Psoas muscle (tissue), 8 donors: ENCODE measurements around the gene KIAA0513. TPM values are rescaled to one million over a fixed set of nuclear protein-coding genes. Genes with fewer than 3 reads are reported as not detected.

Experiments used
- ATAC-seq, 4 donors: fragments of 200-7000 bp; cut with Tn5 transposase; one replicate each; pipeline ENCODE4 v1.9.1; 2020; ENCODE audit warnings: moderate library complexity in 3 of 4, mild to moderate bottlenecking in 2 of 4
- DNase-seq, 2 donors: peaks; one replicate each; pipeline ENCODE4 v3.0.0-alpha.2; 2020
- H3K27ac ChIP-seq: fragments of 200-600 bp; one replicate; pipeline ENCODE4 v1.8.0; 2022
- H3K27me3 ChIP-seq, 3 donors: fragments of 200-600 bp in 1 of 3; one replicate each; pipeline versions ENCODE4 v1.6.1 to v1.8.0; 2013 to 2022; ENCODE audit warnings: low read length in 2 of 3, mild to moderate bottlenecking in 2 of 3, moderate library complexity in 1 of 3; ENCODE audit not compliant: insufficient read depth in 3 of 3
- H3K36me3 ChIP-seq, 2 donors: fragments of 200-600 bp in 1 of 2; one replicate each; pipeline versions ENCODE4 v1.6.1 to v1.8.0; 2013 to 2022; ENCODE audit warnings: low read depth in 1 of 2, mild to moderate bottlenecking in 1 of 2, moderate library complexity in 1 of 2; ENCODE audit not compliant: insufficient read depth in 1 of 2
- H3K4me1 ChIP-seq: fragments of 200-600 bp; one replicate; pipeline ENCODE4 v1.8.0; 2022
- H3K4me3 ChIP-seq: fragments of 200-600 bp; one replicate; pipeline ENCODE4 v1.8.0; 2022; ENCODE audit warnings: mild to moderate bottlenecking
- H3K9me3 ChIP-seq: fragments of 200-600 bp; one replicate; pipeline ENCODE4 v1.8.0; 2022
- WGBS, 3 donors: extraction: QIAGEN DNeasy Blood & Tissue Kit; methylation state at CpG; one replicate each; pipeline versions ENCODE4 v1.1.6 to v1.1.7; 2013; 5-methylcytosine and 5-hydroxymethylcytosine counted together
- intact Hi-C, 2 donors: fragments of 100-400 bp; cut with DNase I; formaldehyde crosslinking; loops; one replicate each; pipeline versions ENCODE4 v1.11.0 to v1.14.2; 2022
- polyA plus RNA-seq, 3 donors: library from polyadenylated mRNA; stranded (reverse); fragments of 200-250 nt; gene quantifications; one replicate each; pipeline ENCODE4 v1.2.3, GENCODE V29; 2013
- total RNA-seq, 4 donors: library from RNA; stranded (reverse); fragmentation: NEBNext Ultra II Directional in 2 of 4; extraction: Animal tissue kit (Norgen Biotek cat#: 25700) in 2 of 4; gene quantifications; one replicate each; pipeline versions ENCODE4 v1.2.1 to v1.2.4, GENCODE V29; 2021 to 2023
- TF ChIP-seq, protein P1 (sequence below): fragments of 200-600 bp; IDR thresholded peaks from one replicate; pipeline ENCODE4 v1.8.0; 2022; ENCODE audit warnings: antibody characterized with exemption
- donor health status: healthy with polysubstance abuse.
- donor health status: DM: no; HTN: no; CAD: no; lungs with moderate emphysema.
- donor health status: Bipolar disorder and iron deficiency.
- donor health status: healthy.
- donor health status: DM: yes; HTN: yes; CAD: no.
- donor health status: DM: no; HTN: no; CAD: no.
- donor health status: DM: no; HTN: no; CAD: no.
- donor health status: DM: yes; HTN: yes; CAD: no.

Gene KIAA0513
- total and polyA plus RNA-seq, 7 donors, result 3.6 to 18.2 (median 12.9) TPM

GRCh38 chr16:84985079-84986065 is 42.2 kb upstream of the KIAA0513 start:
- DNase-seq, result peak; percentile 46 to 81
- intact Hi-C loops, result loop anchor here in 1 of 2 donors (10.0 kb wide), 1 partner anchor 99 kb away; no protein-coding TSS in a partner anchor
- peaks cover 0 to 62% of the 10 kb centered on the region in 2 donors for H3K36me3 ChIP-seq
- H3K9me3 ChIP-seq, result no peaks in the 10 kb centered on the region
- H3K4me1 ChIP-seq, result peaks cover 50% of the 10 kb centered on the region
- no peak overlapping the region for H3K4me3 ChIP-seq
- 56 to 72% (median 64%) methylated on average over 15 of the region's 15 CpGs for WGBS, 3 donors
- TF ChIP-seq, protein P1, sequence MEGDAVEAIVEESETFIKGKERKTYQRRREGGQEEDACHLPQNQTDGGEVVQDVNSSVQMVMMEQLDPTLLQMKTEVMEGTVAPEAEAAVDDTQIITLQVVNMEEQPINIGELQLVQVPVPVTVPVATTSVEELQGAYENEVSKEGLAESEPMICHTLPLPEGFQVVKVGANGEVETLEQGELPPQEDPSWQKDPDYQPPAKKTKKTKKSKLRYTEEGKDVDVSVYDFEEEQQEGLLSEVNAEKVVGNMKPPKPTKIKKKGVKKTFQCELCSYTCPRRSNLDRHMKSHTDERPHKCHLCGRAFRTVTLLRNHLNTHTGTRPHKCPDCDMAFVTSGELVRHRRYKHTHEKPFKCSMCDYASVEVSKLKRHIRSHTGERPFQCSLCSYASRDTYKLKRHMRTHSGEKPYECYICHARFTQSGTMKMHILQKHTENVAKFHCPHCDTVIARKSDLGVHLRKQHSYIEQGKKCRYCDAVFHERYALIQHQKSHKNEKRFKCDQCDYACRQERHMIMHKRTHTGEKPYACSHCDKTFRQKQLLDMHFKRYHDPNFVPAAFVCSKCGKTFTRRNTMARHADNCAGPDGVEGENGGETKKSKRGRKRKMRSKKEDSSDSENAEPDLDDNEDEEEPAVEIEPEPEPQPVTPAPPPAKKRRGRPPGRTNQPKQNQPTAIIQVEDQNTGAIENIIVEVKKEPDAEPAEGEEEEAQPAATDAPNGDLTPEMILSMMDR, result no peak
- no peaks in the 10 kb centered on the region for H3K27me3 ChIP-seq
- ATAC-seq, result peak; percentile 68 to 82 (median 79)
- peak overlapping the region; percentile 86 for H3K27ac ChIP-seq

DNA sequence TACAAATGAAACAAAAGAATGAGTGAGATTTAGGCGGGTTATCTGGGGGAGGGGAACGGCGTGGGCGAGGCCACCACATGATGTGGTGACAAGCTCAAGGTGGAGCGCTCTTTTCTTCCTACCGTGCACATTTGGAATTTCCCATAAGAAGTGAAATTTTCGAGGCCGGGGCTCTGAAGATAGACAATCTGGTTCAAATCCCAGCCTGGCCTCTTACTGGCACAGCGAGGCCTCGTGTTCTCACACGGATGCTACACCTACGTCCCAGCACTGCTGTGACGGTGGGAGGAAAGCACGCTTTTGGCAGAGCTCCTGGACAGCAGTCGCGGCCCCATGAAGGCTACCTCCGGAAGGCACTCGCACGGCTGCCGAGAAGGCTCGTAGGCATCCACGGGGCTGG is 41.5 kb upstream of the KIAA0513 start:
- H3K4me1 ChIP-seq, result peaks cover 50% of the 10 kb centered on the region
- DNase-seq, result peak in 1 of 2 donors; percentile 53
- H3K36me3 ChIP-seq, result peaks cover 0 to 61% of the 10 kb centered on the region in 2 donors
- no peak overlapping the region for H3K4me3 ChIP-seq
- intact Hi-C loops, result loop anchor here in 1 of 2 donors (10.0 kb wide), 1 partner anchor 99 kb away; no protein-coding TSS in a partner anchor
- WGBS, 3 donors, result 81 to 95% (median 92%) methylated on average over 22 of the region's 22 CpGs
- H3K27me3 ChIP-seq, result no peaks in the 10 kb centered on the region
- TF ChIP-seq, protein P1, result no peak
- no peaks in the 10 kb centered on the region for H3K9me3 ChIP-seq
- H3K27ac ChIP-seq, result peak overlapping the region; percentile 86
- peak in 2 of 4 donors; percentile 16 to 18 for ATAC-seq

DNA sequence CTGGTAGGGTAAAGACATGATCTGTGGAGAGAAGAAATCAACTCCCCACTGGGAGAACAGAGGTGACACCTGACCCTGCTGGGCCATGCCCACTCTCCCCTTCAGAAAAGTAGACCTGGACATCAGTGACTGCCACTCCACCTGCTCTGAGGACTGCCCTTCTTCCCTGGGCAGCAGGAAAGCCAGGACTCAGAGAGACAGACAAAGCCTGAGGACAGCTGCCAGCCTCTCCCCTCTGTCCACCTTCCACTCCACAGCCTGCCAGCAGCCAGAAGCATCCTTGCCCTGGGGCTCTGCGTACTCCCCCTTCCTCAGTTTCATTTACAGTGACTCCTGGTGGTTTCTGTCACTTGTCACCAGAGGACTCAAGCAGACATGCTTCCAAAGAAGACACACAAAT is 40.7 kb upstream of the KIAA0513 start:
- H3K27me3 ChIP-seq, result no peaks in the 10 kb centered on the region
- H3K27ac ChIP-seq, result peak overlapping the region; percentile 86
- TF ChIP-seq, protein P1, result no peak
- intact Hi-C loops, result loop anchor here in 1 of 2 donors (10.0 kb wide), 1 partner anchor 98 kb away; no protein-coding TSS in a partner anchor
- peaks cover 50% of the 10 kb centered on the region for H3K4me1 ChIP-seq
- DNase-seq (peak in 1 of 2 donors; percentile 39), ATAC-seq (no peak)
- H3K9me3 ChIP-seq, result no peaks in the 10 kb centered on the region
- whole genome bisulfite sequencing, 3 donors, result 87 to 100% (median 92%) methylated on average over 1 of the region's 1 CpG
- no peak overlapping the region for H3K4me3 ChIP-seq
- H3K36me3 ChIP-seq, result peaks cover 0 to 54% of the 10 kb centered on the region in 2 donors

- intact Hi-C loops, result loop anchor here in 1 of 2 donors (10.0 kb wide), 1 partner anchor 96 kb away; no protein-coding TSS in a partner anchor
- ATAC-seq, result no peak
- TF ChIP-seq, protein P1, result peak; percentile 26
- H3K27me3 ChIP-seq, result no peaks in the 10 kb centered on the region
- peak in 1 of 2 donors; percentile 43 for DNase-seq
- H3K4me1 ChIP-seq, result peaks cover 43% of the 10 kb centered on the region
- peaks cover 0 to 60% of the 10 kb centered on the region in 2 donors for H3K36me3 ChIP-seq
- H3K4me3 ChIP-seq, result no peak overlapping the region
- 74 to 85% (median 78%) methylated on average over 16 of the region's 16 CpGs for WGBS, 3 donors
- H3K27ac ChIP-seq, result peak overlapping the region; percentile 36
- no peaks in the 10 kb centered on the region for H3K9me3 ChIP-seq
Measured at GRCh38 chr16:84988328-84989080, 39.1 kb upstream of the KIAA0513 start.
